Sigmoid colon (tissue), 7 donors: ENCODE measurements around the gene TGFBR1. TPM values are rescaled to one million over a fixed set of nuclear protein-coding genes. Genes with fewer than 3 reads are reported as not detected.
A peak's percentile ranks its signal among the peaks of the same experiment; 100 is the strongest.

Experiments used
- DNase-seq: peaks from one replicate; pipeline ENCODE4 v3.0.0-alpha.2; 2019
- H3K27ac ChIP-seq, 4 donors: fragments of 200-600 bp; sonication (generic); one replicate each; pipeline ENCODE4 v1.5.1; 2016 to 2019; ENCODE audit warnings: mild to moderate bottlenecking in 1 of 4
- H3K27me3 ChIP-seq, 3 donors: fragments of 200-600 bp; sonication (generic); one replicate each; pipeline ENCODE4 v1.5.1; 2019; ENCODE audit warnings: mild to moderate bottlenecking in 1 of 3
- H3K36me3 ChIP-seq, 4 donors: fragments of 200-600 bp; sonication (generic); one replicate each; pipeline ENCODE4 v1.5.1; 2016 to 2019
- H3K4me1 ChIP-seq, 4 donors: fragments of 200-600 bp; sonication (generic); one replicate each; pipeline ENCODE4 v1.5.1; 2017 to 2019
- H3K4me3 ChIP-seq, 4 donors: fragments of 200-600 bp; sonication (generic); one replicate each; pipeline ENCODE4 v1.5.1; 2017 to 2019; ENCODE audit warnings: mild to moderate bottlenecking in 2 of 4, moderate library complexity in 1 of 4
- H3K9me3 ChIP-seq, 4 donors: fragments of 200-600 bp in 3 of 4; sonication (generic) in 3 of 4; one replicate each; pipeline versions ENCODE4 v1.5.1 to v1.6.1; 2013 to 2019
- CTCF ChIP-seq, 4 experiments: fragments of 450-650 bp in 3 of 4; fragments of 200-600 bp in 1 of 4; IDR thresholded peaks; one replicate each; pipeline ENCODE4 v1.5.1; 2016 to 2019; ENCODE audit warnings: antibody characterized with exemption in 4 of 4, mild to moderate bottlenecking in 3 of 4, moderate library complexity in 2 of 4
- EP300 ChIP-seq, 4 donors: sonication (generic); formaldehyde crosslinking; IDR thresholded peaks; one replicate each; pipeline ENCODE4 v1.6.1; 2017; ENCODE audit warnings: antibody characterized with exemption in 4 of 4
- POLR2A ChIP-seq, 2 donors: fragments of 450-650 bp; IDR thresholded peaks; one replicate each; pipeline ENCODE4 v1.6.1; 2016; ENCODE audit warnings: antibody characterized with exemption in 2 of 2, mild to moderate bottlenecking in 2 of 2, moderate library complexity in 2 of 2
- POLR2AphosphoS5 ChIP-seq, 4 donors: sonication (generic); formaldehyde crosslinking; IDR thresholded peaks; one replicate each; pipeline ENCODE4 v1.6.1; 2017; ENCODE audit warnings: antibody characterized with exemption in 4 of 4
- WGBS, 2 donors: extraction: QIAGEN DNeasy Blood & Tissue Kit; methylation state at CpG; one replicate each; pipeline ENCODE4 v1.1.7; 2013; 5-methylcytosine and 5-hydroxymethylcytosine counted together
- intact Hi-C: fragments of 100-400 bp; cut with DNase I; formaldehyde crosslinking; loops from one replicate; pipeline ENCODE4 v1.15.1; 2023
- polyA plus RNA-seq, 3 donors: library from polyadenylated mRNA; stranded (reverse); fragments of 200-250 nt; gene quantifications; one replicate each; pipeline ENCODE4 v1.2.3, GENCODE V29; 2013
- total RNA-seq, 4 donors: library from RNA; depleted of rRNA; stranded (reverse); fragments of >200 nt; gene quantifications; one replicate each; pipeline ENCODE4 v1.1.0, GENCODE V29; 2016
- donor health status: healthy with polysubstance abuse.
- donor health status: Bipolar disorder and iron deficiency.
- donor health status: healthy.

TGFBR1 gene
- total and polyA plus RNA-seq, 7 donors = 3.9 to 84.3 (median 48.4) TPM

GRCh38 chr9:99140685-99141314 is 35.9 kb downstream of the TGFBR1 start:
- H3K9me3 ChIP-seq = no peaks in the 10 kb centered on the region
- TF ChIP-seq EP300 (IDR thresholded peaks at IDR 0.05) (no peak), CTCF (IDR thresholded peaks at IDR 0.05) (peak; percentile 87 to 97 (median 90)), POLR2A (IDR thresholded peaks at IDR 0.05) (no peak), POLR2AphosphoS5 (IDR thresholded peaks at IDR 0.05) (peak in 3 of 4 donors; percentile 37 to 76 (median 74))
- 76 to 77% methylated on average over 2 of the region's 2 CpGs for WGBS, 2 donors
- intact Hi-C loops = loop anchor here (2.0 to 5.0 kb wide), 5 partner anchors 38 to 338 kb away; no protein-coding TSS in a partner anchor
- peak overlapping the region; percentile 9 to 75 (median 64) for H3K27ac ChIP-seq
- no peak overlapping the region for H3K4me3 ChIP-seq
- H3K4me1 ChIP-seq = peaks cover 0 to 56% (median 36%) of the 10 kb centered on the region in 4 donors
- H3K27me3 ChIP-seq = no peaks in the 10 kb centered on the region
- DNase-seq = peak; percentile 78
- peaks cover 7 to 46% (median 14%) of the 10 kb centered on the region in 4 donors for H3K36me3 ChIP-seq

GRCh38 chr9:99141849-99142248 is 36.9 kb downstream of the TGFBR1 start:
- H3K9me3 ChIP-seq = no peaks in the 10 kb centered on the region
- H3K4me3 ChIP-seq = no peak overlapping the region
- H3K4me1 ChIP-seq = peaks cover 0 to 46% (median 31%) of the 10 kb centered on the region in 4 donors
- intact Hi-C loops = loop anchor here (2.0 to 5.0 kb wide), 5 partner anchors 40 to 340 kb away; no protein-coding TSS in a partner anchor
- peaks cover 10 to 56% (median 20%) of the 10 kb centered on the region in 4 donors for H3K36me3 ChIP-seq
- no peaks in the 10 kb centered on the region for H3K27me3 ChIP-seq
- WGBS, 2 donors = 24 to 69% methylated on average over 5 of the region's 5 CpGs
- TF ChIP-seq POLR2AphosphoS5 (IDR thresholded peaks at IDR 0.05) (no peak), CTCF (IDR thresholded peaks at IDR 0.05) (no peak), POLR2A (IDR thresholded peaks at IDR 0.05) (no peak), EP300 (IDR thresholded peaks at IDR 0.05) (no peak)
- peak overlapping the region in 3 of 4 donors; percentile 63 to 75 (median 64) for H3K27ac ChIP-seq
- no peak for DNase-seq

GRCh38 chr9:99142275-99142674 is 37.4 kb downstream of the TGFBR1 start:
- no peak for DNase-seq
- TF ChIP-seq EP300 (IDR thresholded peaks at IDR 0.05) (no peak), POLR2AphosphoS5 (IDR thresholded peaks at IDR 0.05) (no peak), POLR2A (IDR thresholded peaks at IDR 0.05) (no peak), CTCF (IDR thresholded peaks at IDR 0.05) (no peak)
- Histone ChIP-seq H3K4me3 (no peak overlapping the region), H3K4me1 (peaks cover 0 to 45% (median 29%) of the 10 kb centered on the region in 4 donors), H3K27ac (peak overlapping the region in 3 of 4 donors; percentile 63 to 75 (median 64)), H3K9me3 (no peaks in the 10 kb centered on the region), H3K36me3 (peaks cover 10 to 61% (median 24%) of the 10 kb centered on the region in 4 donors), H3K27me3 (no peaks in the 10 kb centered on the region)
- intact Hi-C loops = loop anchor here (5.0 kb wide), 2 partner anchors 40 to 340 kb away; no protein-coding TSS in a partner anchor
- 35 to 77% methylated on average over 4 of the region's 4 CpGs for WGBS, 2 donors

GRCh38 chr9:99143655-99144054 is 38.7 kb downstream of the TGFBR1 start:
- H3K27ac ChIP-seq = no peak overlapping the region
- WGBS, 2 donors = 97% methylated on average over 3 of the region's 3 CpGs
- no peak for DNase-seq
- intact Hi-C loops = loop anchor here (5.0 kb wide), 2 partner anchors 41 to 341 kb away; no protein-coding TSS in a partner anchor
- H3K9me3 ChIP-seq = no peaks in the 10 kb centered on the region
- no peaks in the 10 kb centered on the region for H3K27me3 ChIP-seq
- H3K4me1 ChIP-seq = peaks cover 0 to 32% (median 26%) of the 10 kb centered on the region in 4 donors
- peaks cover 10 to 65% (median 35%) of the 10 kb centered on the region in 4 donors for H3K36me3 ChIP-seq
- no peak overlapping the region for H3K4me3 ChIP-seq
- TF ChIP-seq EP300 (IDR thresholded peaks at IDR 0.05) = no peak
- no peak for TF ChIP-seq POLR2AphosphoS5 (IDR thresholded peaks at IDR 0.05)
- TF ChIP-seq POLR2A (IDR thresholded peaks at IDR 0.05) = no peak
- TF ChIP-seq CTCF (IDR thresholded peaks at IDR 0.05) = no peak
